ENCODE data around the gene FBXL17. TPM values are rescaled to one million over a fixed set of nuclear protein-coding genes. Genes with fewer than 3 reads are reported as not detected.

FBXL17 gene
- total RNA-seq, 2 donors from 2014 or later = 14.1 to 22.8 TPM

DNA sequence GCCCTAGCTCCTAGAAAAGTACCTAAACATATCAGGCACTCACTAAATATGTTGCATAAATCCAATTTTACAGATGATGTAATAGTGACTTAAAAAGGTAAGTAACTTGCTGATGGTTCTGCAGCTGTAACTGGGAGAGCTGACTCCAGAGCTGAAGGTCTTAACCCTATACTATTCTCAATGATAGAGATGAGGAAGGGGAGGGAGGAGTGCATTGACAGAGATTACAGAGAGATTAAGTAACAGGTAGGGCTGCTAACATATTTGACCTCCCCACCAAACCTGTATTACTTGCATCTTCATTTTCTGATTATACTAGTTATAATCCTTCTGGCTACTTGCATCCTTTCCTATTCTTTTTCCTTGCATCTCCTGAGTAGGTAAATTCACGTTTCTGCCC, 455.8 kb downstream of the FBXL17 start:
- Histone ChIP-seq H3K27ac (no peak overlapping the region), H3K36me3 (no peaks in the 10 kb centered on the region), H3K27me3 (no peaks in the 10 kb centered on the region), H3K4me3 (no peak overlapping the region), H3K4me1 (no peaks in the 10 kb centered on the region), H3K9me3 (no peaks in the 10 kb centered on the region), H3K9ac (ENCODE audit: low read depth in 2 of 2, low read length in 2 of 2) (no peak overlapping the region)
- TF ChIP-seq CTCF (IDR thresholded peaks at IDR 0.05) = no peak
- intact Hi-C loops (cut with DNase I) = no loop called here
- no peak for DNase-seq

DNA sequence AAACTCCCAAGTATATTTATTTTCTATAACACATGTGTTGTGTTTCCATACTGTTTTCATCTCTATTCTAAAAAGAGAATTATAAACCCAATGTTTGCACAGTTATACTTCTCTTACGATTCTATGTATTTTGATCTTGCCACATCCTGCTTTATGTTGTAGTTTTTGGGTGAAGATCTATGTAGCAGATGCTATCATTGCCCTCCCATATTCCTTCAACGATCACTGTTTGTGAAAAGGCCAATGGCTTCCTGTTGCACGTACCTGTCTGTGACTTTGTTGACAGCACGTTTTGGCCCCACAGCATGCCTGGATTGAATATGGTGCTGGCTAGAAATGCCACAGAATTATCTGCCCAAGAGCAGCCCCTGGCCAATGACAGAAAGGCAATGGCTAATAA, 456.7 kb downstream of the FBXL17 start:
- Histone ChIP-seq H3K27ac (no peak overlapping the region), H3K4me1 (no peaks in the 10 kb centered on the region), H3K9ac (ENCODE audit: low read depth in 2 of 2, low read length in 2 of 2) (no peak overlapping the region), H3K27me3 (no peaks in the 10 kb centered on the region), H3K4me3 (no peak overlapping the region), H3K36me3 (no peaks in the 10 kb centered on the region), H3K9me3 (no peaks in the 10 kb centered on the region)
- intact Hi-C loops (cut with DNase I) = no loop called here
- no peak for TF ChIP-seq CTCF (IDR thresholded peaks at IDR 0.05)
- no peak for DNase-seq

DNA sequence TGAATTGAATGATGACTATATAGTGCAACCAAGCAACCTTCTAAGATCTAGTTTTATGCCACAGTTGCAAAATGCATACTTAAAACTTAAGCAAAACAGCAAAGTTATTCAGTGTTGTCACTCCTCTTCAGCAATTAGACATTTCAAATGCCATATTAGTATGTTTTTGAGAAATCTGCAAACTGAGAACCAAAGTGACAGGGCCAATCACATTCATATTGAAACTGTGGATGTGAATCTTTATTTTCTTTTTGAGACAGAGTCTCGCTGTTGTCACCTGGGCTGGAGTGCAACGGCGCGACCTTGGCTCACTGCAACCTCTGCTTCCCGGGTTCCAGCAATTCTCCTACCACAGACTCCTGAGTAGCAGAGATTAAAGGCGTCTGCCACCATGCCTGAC, 461.9 kb downstream of the FBXL17 start:
- no peaks in the 10 kb centered on the region for H3K36me3 ChIP-seq

GRCh38 chr5:107919361-107919760, 462.5 kb downstream of the FBXL17 start:
- Histone ChIP-seq H3K4me1 (no peaks in the 10 kb centered on the region), H3K36me3 (no peaks in the 10 kb centered on the region), H3K9ac (ENCODE audit: low read depth in 2 of 2, low read length in 2 of 2) (no peak overlapping the region), H3K27ac (no peak overlapping the region), H3K27me3 (no peaks in the 10 kb centered on the region), H3K9me3 (no peaks in the 10 kb centered on the region), H3K4me3 (no peak overlapping the region)
- no peak for TF ChIP-seq CTCF (IDR thresholded peaks at IDR 0.05)
- intact Hi-C loops (cut with DNase I) = no loop called here
- DNase-seq = no peak

More for the DNA sequence above, 461.9 kb downstream of the FBXL17 start:
- H3K4me1 ChIP-seq = no peaks in the 10 kb centered on the region
- intact Hi-C loops (cut with DNase I) = no loop called here
- DNase-seq = no peak
- H3K9me3 ChIP-seq = no peaks in the 10 kb centered on the region
- no peak overlapping the region for H3K4me3 ChIP-seq
- no peaks in the 10 kb centered on the region for H3K27me3 ChIP-seq
- H3K9ac ChIP-seq (ENCODE audit: low read depth in 2 of 2, low read length in 2 of 2) = no peak overlapping the region
- H3K27ac ChIP-seq = no peak overlapping the region
- no peak for TF ChIP-seq CTCF (IDR thresholded peaks at IDR 0.05)

DNA sequence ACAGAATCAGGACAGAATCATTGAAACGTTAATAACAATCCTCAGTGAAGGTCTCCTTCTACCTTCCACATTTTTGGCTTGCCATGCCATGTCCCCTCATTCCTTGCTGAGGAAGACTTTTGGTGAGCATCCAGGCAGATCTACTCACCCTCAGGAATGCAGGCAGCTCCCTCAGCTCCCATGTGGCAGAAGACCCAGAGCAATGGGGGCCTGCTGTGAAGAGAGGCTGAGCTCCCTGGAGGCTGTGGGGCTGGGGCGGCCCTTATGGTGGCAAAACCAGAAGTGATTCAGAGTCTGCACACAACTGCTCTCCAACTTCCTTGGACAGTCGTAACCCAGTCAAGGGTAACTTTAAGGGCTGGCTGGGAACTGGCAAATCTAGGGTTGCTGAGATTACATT, 463.9 kb downstream of the FBXL17 start:
- Histone ChIP-seq H3K4me3 (no peak overlapping the region), H3K9me3 (no peaks in the 10 kb centered on the region), H3K36me3 (no peaks in the 10 kb centered on the region), H3K27me3 (no peaks in the 10 kb centered on the region), H3K27ac (no peak overlapping the region), H3K4me1 (no peaks in the 10 kb centered on the region), H3K9ac (ENCODE audit: low read depth in 2 of 2, low read length in 2 of 2) (no peak overlapping the region)
- intact Hi-C loops (cut with DNase I) = no loop called here
- DNase-seq = no peak
- no peak for TF ChIP-seq CTCF (IDR thresholded peaks at IDR 0.05)
